Spleen (tissue), 11 donors: ENCODE results near the gene GP1BB. TPM values are rescaled to one million over a fixed set of nuclear protein-coding genes. Genes with fewer than 3 reads are reported as not detected.
"Not testable (repeated sequence)": the region's sequence is repeated elsewhere in the genome, so short reads cannot be mapped to it uniquely, and the experiment has no call there.

Experiments used
- DNase-seq: peaks from one replicate; pipeline ENCODE4 v3.0.0-alpha.2; 2020
- H3K27ac ChIP-seq, 8 donors: fragments of 200-600 bp; sonication (generic) in 7 of 8; 1 replicate in 4 of 8; 2 replicates in 4 of 8; pipeline versions ENCODE4 v1.5.0 to v1.8.0; 2016 to 2021; ENCODE audit warnings: inconsistent platforms in 4 of 8, mild to moderate bottlenecking in 4 of 8, moderate library complexity in 1 of 8
- H3K27me3 ChIP-seq, 7 donors: fragments of 200-600 bp; sonication (generic) in 6 of 7; replicated peaks in 1 of 7; 1 replicate in 4 of 7; 2 replicates in 3 of 7; pipeline versions ENCODE4 v1.5.0 to v1.8.0; 2016 to 2021; ENCODE audit warnings: inconsistent platforms in 3 of 7, mild to moderate bottlenecking in 1 of 7
- H3K36me3 ChIP-seq, 6 donors: fragments of 200-600 bp; sonication (generic) in 5 of 6; 1 replicate in 4 of 6; 2 replicates in 2 of 6; pipeline versions ENCODE4 v1.5.0 to v1.8.0; 2016 to 2021; ENCODE audit warnings: inconsistent platforms in 2 of 6
- H3K4me1 ChIP-seq, 6 donors: fragments of 200-600 bp; sonication (generic) in 5 of 6; 1 replicate in 3 of 6; 2 replicates in 3 of 6; pipeline versions ENCODE4 v1.5.0 to v1.8.0; 2016 to 2021; ENCODE audit warnings: inconsistent platforms in 3 of 6
- H3K4me3 ChIP-seq, 8 donors: fragments of 200-600 bp; sonication (generic) in 7 of 8; 1 replicate in 4 of 8; 2 replicates in 4 of 8; pipeline versions ENCODE4 v1.5.0 to v1.8.0; 2016 to 2021; ENCODE audit warnings: inconsistent platforms in 4 of 8, mild to moderate bottlenecking in 4 of 8, moderate library complexity in 2 of 8
- H3K9me3 ChIP-seq, 8 donors: fragments of 200-600 bp; sonication (generic) in 7 of 8; 1 replicate in 4 of 8; 2 replicates in 4 of 8; pipeline versions ENCODE4 v1.5.0 to v1.8.0; 2016 to 2021; ENCODE audit warnings: inconsistent platforms in 4 of 8
- POLR2A ChIP-seq, 3 donors: fragments of 450-650 bp; IDR thresholded peaks; one replicate each; pipeline ENCODE4 v1.5.1; 2017; ENCODE audit warnings: antibody characterized with exemption in 3 of 3, mild to moderate bottlenecking in 1 of 3
- POLR2AphosphoS5 ChIP-seq, 3 donors: sonication (generic); formaldehyde crosslinking; IDR thresholded peaks; one replicate each; pipeline ENCODE4 v1.5.1; 2017; ENCODE audit warnings: antibody characterized with exemption in 3 of 3
- WGBS, 5 donors: extraction: QIAGEN DNeasy Blood & Tissue Kit in 3 of 5; methylation state at CpG; one replicate each; pipeline versions ENCODE4 v1.1.5 to v1.1.7; 2013 to 2018; 5-methylcytosine and 5-hydroxymethylcytosine counted together
- intact Hi-C: fragments of 100-400 bp; cut with DNase I; formaldehyde crosslinking; loops from one replicate; pipeline ENCODE4 v1.15.0; 2023; ENCODE audit warnings: low total_unique reads
- polyA plus RNA-seq, 3 donors: library from polyadenylated mRNA; stranded (reverse); fragments of 200-250 nt; gene quantifications; one replicate each; pipeline ENCODE4 v1.2.1, GENCODE V29; 2013
- total RNA-seq, 7 donors: library from RNA; depleted of rRNA in 3 of 7; stranded (reverse); fragments of >200 nt in 3 of 7; fragmentation: NEBNext Ultra II Directional in 4 of 7; extraction: Animal tissue kit (Norgen Biotek cat#: 25700) in 4 of 7; gene quantifications; one replicate each; pipeline versions ENCODE4 v1.1.0 to v1.2.1, GENCODE V29; 2016 to 2021
- TF ChIP-seq, protein P1 (sequence below), 11 experiments: fragments of 200-600 bp in 7 of 11; fragments of 450-650 bp in 4 of 11; sonication (generic) in 4 of 11; IDR thresholded peaks in 8 of 11; conservative IDR thresholded peaks in 3 of 11; 1 replicate in 7 of 11; 2 replicates in 4 of 11; pipeline versions ENCODE4 v1.4.0 to v1.8.0; 2016 to 2021; ENCODE audit warnings: antibody characterized with exemption in 11 of 11, inconsistent platforms in 4 of 11, mild to moderate bottlenecking in 1 of 11
- donor health status: healthy with polysubstance abuse.
- donor health status: DM: no; HTN: no; CAD: no; lungs with moderate emphysema.
- donor health status: DM: no; HTN: no; CAD: no.
- donor health status: Bipolar disorder and iron deficiency.
- donor health status: healthy.
- donor health status: DM: no; HTN: no; CAD: no.
- donor health status: DM: yes; HTN: yes; CAD: no.

Gene GP1BB
- total and polyA plus RNA-seq, 10 donors: 4.2 to 25.4 (median 13.1) TPM

DNA sequence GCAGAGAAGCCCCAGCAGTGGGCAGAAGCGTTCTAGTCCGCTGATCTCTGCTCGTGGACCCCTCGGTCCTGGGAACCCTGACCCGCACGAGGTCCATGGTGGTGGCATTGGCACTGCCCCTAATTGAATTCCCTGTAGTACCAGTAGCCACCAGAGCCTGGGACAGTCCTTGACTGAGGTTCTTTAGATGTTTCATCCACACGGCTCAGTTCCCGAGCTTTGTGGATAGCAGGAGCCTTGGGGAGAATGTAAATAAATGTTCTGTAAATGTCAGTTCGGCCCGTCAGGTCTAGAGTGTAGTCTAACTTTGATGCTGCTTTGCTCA lies 48.4 kb upstream of the GP1BB start:
- Histone ChIP-seq H3K27me3 (peaks cover 0 to 24% (median 5%) of the 10 kb centered on the region in 7 donors), H3K4me3 (no peak overlapping the region), H3K9me3 (peaks cover 0 to 4% (median 0%) of the 10 kb centered on the region in 8 donors), H3K27ac (no peak overlapping the region), H3K36me3 (no peaks in the 10 kb centered on the region), H3K4me1 (peaks cover 0 to 3% (median 0%) of the 10 kb centered on the region in 6 donors)
- no peak for DNase-seq
- TF ChIP-seq POLR2AphosphoS5 (IDR thresholded peaks at IDR 0.05) (no peak), POLR2A (IDR thresholded peaks at IDR 0.05) (no peak)
- TF ChIP-seq, protein P1, sequence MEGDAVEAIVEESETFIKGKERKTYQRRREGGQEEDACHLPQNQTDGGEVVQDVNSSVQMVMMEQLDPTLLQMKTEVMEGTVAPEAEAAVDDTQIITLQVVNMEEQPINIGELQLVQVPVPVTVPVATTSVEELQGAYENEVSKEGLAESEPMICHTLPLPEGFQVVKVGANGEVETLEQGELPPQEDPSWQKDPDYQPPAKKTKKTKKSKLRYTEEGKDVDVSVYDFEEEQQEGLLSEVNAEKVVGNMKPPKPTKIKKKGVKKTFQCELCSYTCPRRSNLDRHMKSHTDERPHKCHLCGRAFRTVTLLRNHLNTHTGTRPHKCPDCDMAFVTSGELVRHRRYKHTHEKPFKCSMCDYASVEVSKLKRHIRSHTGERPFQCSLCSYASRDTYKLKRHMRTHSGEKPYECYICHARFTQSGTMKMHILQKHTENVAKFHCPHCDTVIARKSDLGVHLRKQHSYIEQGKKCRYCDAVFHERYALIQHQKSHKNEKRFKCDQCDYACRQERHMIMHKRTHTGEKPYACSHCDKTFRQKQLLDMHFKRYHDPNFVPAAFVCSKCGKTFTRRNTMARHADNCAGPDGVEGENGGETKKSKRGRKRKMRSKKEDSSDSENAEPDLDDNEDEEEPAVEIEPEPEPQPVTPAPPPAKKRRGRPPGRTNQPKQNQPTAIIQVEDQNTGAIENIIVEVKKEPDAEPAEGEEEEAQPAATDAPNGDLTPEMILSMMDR (IDR thresholded peaks at IDR 0.05 in 8 of 11, conservative IDR thresholded peaks at IDR 0.05 in 3 of 11): no peak
- intact Hi-C loops: no loop called here
- 84 to 90% (median 89%) methylated on average over 9 to 10 of the region's 10 CpGs for WGBS, 5 donors

DNA sequence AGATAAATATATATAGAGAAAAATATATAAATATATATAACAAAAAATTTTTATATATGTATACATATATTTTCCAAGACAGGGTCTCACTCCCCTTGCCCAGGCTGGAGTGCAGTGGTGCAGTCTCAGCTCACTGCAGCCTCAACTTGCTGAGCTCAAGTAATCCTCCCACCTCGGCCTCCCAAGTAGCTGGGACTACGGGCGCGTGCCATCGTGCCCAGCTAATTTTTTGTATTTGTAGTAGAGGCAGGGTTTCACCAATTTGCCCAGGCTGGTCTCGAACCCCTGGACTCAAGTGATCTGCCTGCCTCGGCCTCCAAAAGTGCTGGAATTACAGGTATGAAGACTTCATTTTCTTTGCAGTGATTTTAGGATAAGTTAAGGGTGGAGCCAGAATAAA lies 47.9 kb upstream of the GP1BB start:
- Histone ChIP-seq H3K36me3 (no peaks in the 10 kb centered on the region), H3K9me3 (peaks cover 0 to 4% (median 0%) of the 10 kb centered on the region in 8 donors), H3K27ac (no peak overlapping the region), H3K27me3 (peaks cover 0 to 29% (median 10%) of the 10 kb centered on the region in 7 donors), H3K4me1 (peaks cover 0 to 4% (median 0%) of the 10 kb centered on the region in 6 donors), H3K4me3 (no peak overlapping the region)
- DNase-seq: no peak
- WGBS, 5 donors: 83 to 93% (median 89%) methylated on average over 7 of the region's 7 CpGs
- TF ChIP-seq POLR2AphosphoS5 (IDR thresholded peaks at IDR 0.05): no peak
- TF ChIP-seq, protein P1 (IDR thresholded peaks at IDR 0.05 in 8 of 11, conservative IDR thresholded peaks at IDR 0.05 in 3 of 11): no peak
- TF ChIP-seq POLR2A (IDR thresholded peaks at IDR 0.05): no peak
- intact Hi-C loops: no loop called here

DNA sequence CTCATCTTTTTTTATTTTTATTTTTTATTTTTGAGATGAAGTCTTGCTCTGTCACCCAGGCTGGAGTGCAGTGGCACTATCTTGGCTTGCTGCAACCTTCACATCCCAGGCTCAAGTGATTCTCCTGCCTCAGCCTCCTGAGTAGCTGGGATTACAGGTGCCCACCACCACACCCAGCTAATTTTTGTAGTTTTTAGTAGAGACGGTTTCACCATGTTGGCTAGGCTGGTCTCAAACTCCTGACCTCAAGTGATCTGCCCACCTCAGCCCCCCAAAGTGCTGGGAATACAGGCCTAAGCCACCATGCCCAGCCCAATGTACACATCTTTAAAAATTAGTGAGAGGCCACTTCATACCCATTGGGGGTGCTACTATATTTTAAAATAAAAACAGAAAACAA lies 46.9 kb upstream of the GP1BB start:
- intact Hi-C loops: not testable (repeated sequence)
- 88 to 94% (median 91%) methylated on average over 1 of the region's 1 CpG for WGBS, 5 donors
- H3K27me3 ChIP-seq: peaks cover 0 to 36% (median 11%) of the 10 kb centered on the region in 7 donors

DNA sequence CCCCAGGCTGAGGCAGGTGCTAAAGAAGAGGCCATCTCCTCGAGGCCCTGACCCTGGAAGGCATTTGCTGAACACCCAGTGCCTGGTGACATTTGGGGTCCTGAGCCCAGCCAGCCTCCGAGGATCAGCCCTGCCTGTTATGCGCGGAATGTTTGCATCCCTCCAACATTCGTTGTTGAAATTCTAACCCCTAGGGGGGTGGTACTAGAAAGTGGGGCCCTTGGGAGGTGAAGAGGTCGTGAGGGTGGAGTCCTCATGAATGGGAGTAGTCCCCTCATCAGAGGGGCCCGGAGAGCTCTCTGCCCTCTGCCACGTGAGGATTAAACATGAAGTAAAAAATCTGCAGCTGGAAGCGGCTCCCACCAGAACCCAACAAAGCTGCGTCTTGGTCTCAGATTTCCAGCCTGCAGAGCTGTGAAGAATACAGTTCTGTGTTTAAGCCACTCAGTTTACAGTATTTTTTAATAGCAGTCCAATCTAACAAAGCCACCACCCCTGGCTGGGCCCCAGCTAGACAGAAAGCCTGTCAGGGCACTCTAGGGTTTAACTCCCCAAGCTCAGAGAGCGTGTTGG lies 44.3 kb upstream of the GP1BB start:
- Histone ChIP-seq H3K4me3 (no peak overlapping the region), H3K4me1 (peaks cover 0 to 4% (median 0%) of the 10 kb centered on the region in 6 donors), H3K36me3 (no peaks in the 10 kb centered on the region), H3K27me3 (peaks cover 0 to 42% (median 11%) of the 10 kb centered on the region in 7 donors), H3K9me3 (no peaks in the 10 kb centered on the region), H3K27ac (no peak overlapping the region)
- WGBS, 5 donors: 69 to 83% (median 78%) methylated on average over 11 of the region's 11 CpGs
- DNase-seq: no peak
- TF ChIP-seq POLR2AphosphoS5 (IDR thresholded peaks at IDR 0.05) (no peak), POLR2A (IDR thresholded peaks at IDR 0.05) (no peak)
- TF ChIP-seq, protein P1 (IDR thresholded peaks at IDR 0.05 in 8 of 11, conservative IDR thresholded peaks at IDR 0.05 in 3 of 11): no peak
- intact Hi-C loops: no loop called here

More for the DNA sequence above, 46.9 kb upstream of the GP1BB start:
- not testable (repeated sequence) for H3K36me3 ChIP-seq, H3K4me1 ChIP-seq, H3K9me3 ChIP-seq, H3K4me3 ChIP-seq, H3K27ac ChIP-seq, DNase-seq
